HCT116 (cell line): ENCODE data around the gene PLBD2. TPM values are rescaled to one million over a fixed set of nuclear protein-coding genes. Genes with fewer than 3 reads are reported as not detected.

Experiments
- ATAC-seq: fragments of 200-7000 bp; cut with Tn5 transposase; 2 replicates; pipeline ENCODE4 v1.9.1; 2020; ENCODE audit warnings: mild to moderate bottlenecking, moderate library complexity
- Bru-seq: library from RNA; stranded (reverse); fragments of 400-500 nt; gene quantifications from one replicate; lab custom pipeline; 2021; lab: Mats Ljungman, UMichigan
- BruChase-seq, 2 experiments: library from RNA; stranded (reverse); fragments of 400-500 nt; gene quantifications; one replicate each; lab custom pipeline; 2021; lab: Mats Ljungman, UMichigan
- BruUV-seq: library from RNA; stranded (reverse); fragments of 400-500 nt; replicated peaks from 2 replicates; lab custom pipeline; 2021; lab: Mats Ljungman, UMichigan
- CTCF ChIA-PET: fragments of 300-600 bp; sonication (Branson Sonifier 250); formaldehyde crosslinking; loops from one replicate; lab custom pipeline; 2021; ENCODE audit warnings: antibody characterized with exemption; lab: Charles Lee
- POLR2A ChIA-PET: fragments of 300-600, 350-600 bp; sonication (Branson Sonifier 250); formaldehyde crosslinking; loops from one replicate; lab custom pipeline; 2021; ENCODE audit warnings: antibody characterized with exemption; lab: Charles Lee
- RAD21 ChIA-PET, 2 experiments: fragments of 300-600 bp; sonication (Branson Sonifier 250); formaldehyde crosslinking; loops; one replicate each; lab custom pipeline; 2023; ENCODE audit warnings: low total read pairs in 2 of 2; ENCODE audit not compliant: uncharacterized antibody in 2 of 2, unreplicated experiment in 2 of 2, low non-redundant PET in 1 of 2; lab: Charles Lee
- DNase-seq: peaks from one replicate; pipeline ENCODE4 v3.0.0-alpha.2; 2010; ENCODE audit warnings: low read depth, low spot score
- H2AFZ ChIP-seq: fragments of 200-600 bp; shearing (Covaris generic), sonication (generic); 2 replicates; pipeline ENCODE4 v1.6.1; 2017; ENCODE audit warnings: low read depth, mixed run types, mixed read lengths, antibody characterized with exemption, low read length; ENCODE audit not compliant: poor library complexity, severe bottlenecking
- H3K27ac ChIP-seq: 2 replicates; pipeline ENCODE4 v1.5.1; 2012; ENCODE audit warnings: low read depth, low read length
- H3K27me3 ChIP-seq: fragments of 200-600 bp; sonication (generic); 2 replicates; pipeline ENCODE4 v1.6.1; 2016; ENCODE audit warnings: mixed run types, low read length, mixed read lengths; ENCODE audit not compliant: insufficient read depth
- H3K36me3 ChIP-seq, 2 experiments: fragments of 200-500 bp in 1 of 2; fragments of 200-600 bp in 1 of 2; sonication (Bioruptor generic) in 1 of 2; sonication (generic) in 1 of 2; 2 replicates each; pipeline versions ENCODE4 v1.5.1 to v1.6.1; 2014 to 2016; ENCODE audit warnings: low read length in 2 of 2, inconsistent platforms in 1 of 2, mixed read lengths in 1 of 2, mixed run types in 1 of 2; ENCODE audit not compliant: insufficient read depth in 2 of 2, control insufficient read depth in 1 of 2
- H3K4me1 ChIP-seq, 2 experiments: fragments of 200-600 bp in 1 of 2; sonication (generic) in 1 of 2; 2 replicates each; pipeline versions ENCODE4 v1.5.1 to v1.6.1; 2012 to 2017; ENCODE audit warnings: low read length in 2 of 2, inconsistent platforms in 1 of 2, mild to moderate bottlenecking in 1 of 2, mixed read lengths in 1 of 2, mixed run types in 1 of 2, moderate library complexity in 1 of 2; ENCODE audit not compliant: insufficient read depth in 2 of 2, control insufficient read depth in 1 of 2
- H3K4me2 ChIP-seq: fragments of 200-600 bp; sonication (generic); 2 replicates; pipeline ENCODE4 v1.6.1; 2017; ENCODE audit warnings: mixed run types, low read length, mixed read lengths
- H3K4me3 ChIP-seq, 2 experiments: fragments of 200-600 bp in 1 of 2; sonication (generic) in 1 of 2; replicated peaks in 1 of 2; 2 replicates each; pipeline ENCODE4 v1.5.1; 2011 to 2016; ENCODE audit warnings: low read length in 2 of 2, control low read depth in 1 of 2, low read depth in 1 of 2, mild to moderate bottlenecking in 1 of 2, mixed read lengths in 1 of 2, mixed run types in 1 of 2
- H3K79me2 ChIP-seq: fragments of 200-600 bp; sonication (generic); 2 replicates; pipeline ENCODE4 v1.6.1; 2017; ENCODE audit warnings: mild to moderate bottlenecking, mixed run types, low read length, moderate library complexity, mixed read lengths; ENCODE audit not compliant: insufficient read depth
- H3K9ac ChIP-seq: fragments of 200-600 bp; sonication (generic); 2 replicates; pipeline ENCODE4 v1.6.1; 2016; ENCODE audit warnings: low read length, mixed read lengths
- H3K9me2 ChIP-seq: fragments of 200-600 bp; sonication (generic), shearing (Covaris generic); 2 replicates; pipeline ENCODE4 v1.6.1; 2017; ENCODE audit warnings: mixed run types, mild to moderate bottlenecking, moderate library complexity; ENCODE audit not compliant: insufficient read depth
- H3K9me3 ChIP-seq, 2 experiments: fragments of 200-500 bp in 1 of 2; fragments of 200-600 bp in 1 of 2; sonication (Bioruptor generic) in 1 of 2; sonication (generic) in 1 of 2; 2 replicates each; pipeline ENCODE4 v1.6.1; 2014 to 2017; ENCODE audit warnings: low read length in 2 of 2, mixed read lengths in 2 of 2, inconsistent platforms in 1 of 2, low read depth in 1 of 2, mild to moderate bottlenecking in 1 of 2, mixed run types in 1 of 2, moderate library complexity in 1 of 2; ENCODE audit not compliant: control insufficient read depth in 1 of 2, insufficient read depth in 1 of 2
- H4K20me1 ChIP-seq: fragments of 200-600 bp; sonication (generic), shearing (Covaris generic); 2 replicates; pipeline ENCODE4 v1.6.1; 2017; ENCODE audit warnings: mixed run types, mild to moderate bottlenecking, moderate library complexity; ENCODE audit not compliant: insufficient read depth
- EGR1 ChIP-seq: IDR thresholded peaks from 2 replicates; pipeline ENCODE4 v1.6.1; 2012; ENCODE audit warnings: low read depth
- ELF1 ChIP-seq: IDR thresholded peaks from 2 replicates; pipeline ENCODE4 v1.6.1; 2012; ENCODE audit warnings: low read depth, borderline replicate concordance
- FOSL1 ChIP-seq: IDR thresholded peaks from 2 replicates; pipeline ENCODE4 v1.6.1; 2012; ENCODE audit warnings: low read depth
- POLR2A ChIP-seq: IDR thresholded peaks from 2 replicates; pipeline ENCODE4 v1.7.0; 2011; ENCODE audit warnings: borderline replicate concordance; ENCODE audit not compliant: insufficient read depth, insufficient read length; ENCODE audit errors: extremely low read depth
- POLR2AphosphoS5 ChIP-seq: IDR thresholded peaks from 2 replicates; pipeline ENCODE4 v1.6.1; 2011; ENCODE audit warnings: mild to moderate bottlenecking, low read depth, low read length, moderate library complexity
- REST ChIP-seq: IDR thresholded peaks from 2 replicates; pipeline ENCODE4 v1.6.1; 2012; ENCODE audit warnings: low read depth
- SP1 ChIP-seq: IDR thresholded peaks from 2 replicates; pipeline ENCODE4 v1.6.1; 2012; ENCODE audit warnings: low read depth
- TCF7L2 ChIP-seq: IDR thresholded peaks from 2 replicates; pipeline ENCODE4 v1.7.0; 2011; ENCODE audit warnings: borderline replicate concordance, inconsistent platforms; ENCODE audit not compliant: insufficient read depth, insufficient read length; ENCODE audit errors: extremely low read depth
- YY1 ChIP-seq: IDR thresholded peaks from 2 replicates; pipeline ENCODE4 v1.6.1; 2011; ENCODE audit warnings: low read length, low read depth, moderate library complexity, mild to moderate bottlenecking; ENCODE audit not compliant: insufficient replicate concordance; ENCODE audit errors: extremely low read depth
- ZFX ChIP-seq: fragments of 450-650 bp; IDR thresholded peaks from 2 replicates; pipeline ENCODE4 v1.6.1; 2017
- intact Hi-C: fragments of 100-400 bp; cut with micrococcal nuclease; formaldehyde crosslinking; loops from 2 replicates; pipeline ENCODE4 v1.10.0; 2022
- long read RNA-seq: library from polyadenylated mRNA; unstranded; transcript quantifications from one replicate; pipeline ENCODE4 v2.0.0, GENCODE V29; 2021; ENCODE audit not compliant: unreplicated experiment
- polyA plus RNA-seq: library from polyadenylated mRNA; unstranded; fragments of >200 nt; gene quantifications from 2 replicates; pipeline ENCODE4 v1.2.1, GENCODE V29; 2012; ENCODE audit warnings: missing spikeins
- total RNA-seq: library from RNA; stranded (reverse); gene quantifications from one replicate; pipeline ENCODE4 v1.2.1, GENCODE V29; 2021; ENCODE audit not compliant: unreplicated experiment
- TF ChIP-seq, protein P1 (sequence below): IDR thresholded peaks from 2 replicates; pipeline ENCODE4 v1.6.1; 2012
- TF ChIP-seq, protein P2 (sequence below): IDR thresholded peaks from 2 replicates; pipeline ENCODE4 v1.6.1; 2011; ENCODE audit warnings: mild to moderate bottlenecking, low read length, moderate library complexity; ENCODE audit not compliant: insufficient replicate concordance; ENCODE audit errors: extremely low read depth

The PLBD2 gene
- total RNA-seq, result 45.0 TPM
- 25.0 and 28.2 TPM in 2 replicates for polyA plus RNA-seq
- Bru-seq, nascent RNA, result percentile 70 among the genes with signal in this experiment
- BruChase-seq, experiment 1, labeled RNA remaining after a 6-hour chase, result percentile 85 among the genes with signal in this experiment
- percentile 82 among the genes with signal in this experiment for BruChase-seq, experiment 2, labeled RNA remaining after a 2-hour chase
- long read RNA-seq, full-length matches to known transcripts, result 2 of 15 reads
- long read RNA-seq, partial matches to known transcripts, result 2 of 15 reads
- long read RNA-seq, other reads (novel, unspliced or antisense), result 11 of 15 reads

- Histone ChIP-seq H3K4me1 (peaks cover 12 to 24% of the 10 kb centered on the region in 2 experiments), H4K20me1 (no peaks in the 10 kb centered on the region), H3K4me2 (peak within 1 kb of the TSS; percentile 95), H3K9me3 (no peaks in the 10 kb centered on the region), H3K9me2 (no peaks in the 10 kb centered on the region), H3K4me3 (peak within 1 kb of the TSS; percentile 88 to 95), H3K36me3 (no peaks in the 10 kb centered on the region; a peak in 1 of 4 replicates), H2AFZ (peak within 1 kb of the TSS; percentile 22), H3K9ac (peak within 1 kb of the TSS; percentile 85), H3K27ac (peak within 1 kb of the TSS; percentile 85), H3K27me3 (no peaks in the 10 kb centered on the region), H3K79me2 (peaks cover 24% of the 10 kb centered on the region)
- ChIA-PET RAD21 (no interaction called here), POLR2A (interaction anchor here (0.6 kb wide), 2 partner anchors 137 to 176 kb away, joined by 3 to 6 read pairs; partner anchors contain the start of gene TPCN1), CTCF (interaction anchor here (0.6 to 0.7 kb wide), 2 partner anchors 20 to 134 kb away, joined by 5 read pairs; no protein-coding TSS in a partner anchor)
- no peak; the same call in 1 of the 2 replicates for TF ChIP-seq REST
- peak; percentile 34 for TF ChIP-seq YY1
- no peak for TF ChIP-seq FOSL1
- TF ChIP-seq TCF7L2, result peak; percentile 57
- peak; percentile 98 for TF ChIP-seq EGR1
- TF ChIP-seq, protein P1, sequence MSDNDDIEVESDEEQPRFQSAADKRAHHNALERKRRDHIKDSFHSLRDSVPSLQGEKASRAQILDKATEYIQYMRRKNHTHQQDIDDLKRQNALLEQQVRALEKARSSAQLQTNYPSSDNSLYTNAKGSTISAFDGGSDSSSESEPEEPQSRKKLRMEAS, result peak; percentile 75
- peak; percentile 18 for TF ChIP-seq POLR2A
- TF ChIP-seq ZFX, result peak; percentile 70; the same call in 1 of the 2 replicates
- TF ChIP-seq ELF1, result no peak; the same call in 1 of the 2 replicates
- peak; percentile 69 for TF ChIP-seq SP1
- TF ChIP-seq POLR2AphosphoS5, result peak; percentile 84
- TF ChIP-seq, protein P2, sequence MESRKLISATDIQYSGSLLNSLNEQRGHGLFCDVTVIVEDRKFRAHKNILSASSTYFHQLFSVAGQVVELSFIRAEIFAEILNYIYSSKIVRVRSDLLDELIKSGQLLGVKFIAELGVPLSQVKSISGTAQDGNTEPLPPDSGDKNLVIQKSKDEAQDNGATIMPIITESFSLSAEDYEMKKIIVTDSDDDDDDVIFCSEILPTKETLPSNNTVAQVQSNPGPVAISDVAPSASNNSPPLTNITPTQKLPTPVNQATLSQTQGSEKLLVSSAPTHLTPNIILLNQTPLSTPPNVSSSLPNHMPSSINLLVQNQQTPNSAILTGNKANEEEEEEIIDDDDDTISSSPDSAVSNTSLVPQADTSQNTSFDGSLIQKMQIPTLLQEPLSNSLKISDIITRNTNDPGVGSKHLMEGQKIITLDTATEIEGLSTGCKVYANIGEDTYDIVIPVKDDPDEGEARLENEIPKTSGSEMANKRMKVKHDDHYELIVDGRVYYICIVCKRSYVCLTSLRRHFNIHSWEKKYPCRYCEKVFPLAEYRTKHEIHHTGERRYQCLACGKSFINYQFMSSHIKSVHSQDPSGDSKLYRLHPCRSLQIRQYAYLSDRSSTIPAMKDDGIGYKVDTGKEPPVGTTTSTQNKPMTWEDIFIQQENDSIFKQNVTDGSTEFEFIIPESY, result no peak
- no TSS peak for BruUV-seq
- intact Hi-C loops, result loop anchor here (2.0 kb wide), 1 partner anchor 24 kb away; the partner anchor contains the start of gene SLC8B1
- ATAC-seq (peak; percentile 94), DNase-seq (peak; percentile 82)
Observed at GRCh38 chr12:113358381-113359132, at the start of gene PLBD2. TSS of gene PLBD2 (plus strand) at chr12:113358587. CDS start at chr12:113358601, 14 bp downstream.
